Measurements from ENCODE around the gene FGF3. TPM values are rescaled to one million over a fixed set of nuclear protein-coding genes. Genes with fewer than 3 reads are reported as not detected.

The FGF3 gene
- total and polyA plus RNA-seq, 2 donors = 0.09 to 0.19 TPM

DNA sequence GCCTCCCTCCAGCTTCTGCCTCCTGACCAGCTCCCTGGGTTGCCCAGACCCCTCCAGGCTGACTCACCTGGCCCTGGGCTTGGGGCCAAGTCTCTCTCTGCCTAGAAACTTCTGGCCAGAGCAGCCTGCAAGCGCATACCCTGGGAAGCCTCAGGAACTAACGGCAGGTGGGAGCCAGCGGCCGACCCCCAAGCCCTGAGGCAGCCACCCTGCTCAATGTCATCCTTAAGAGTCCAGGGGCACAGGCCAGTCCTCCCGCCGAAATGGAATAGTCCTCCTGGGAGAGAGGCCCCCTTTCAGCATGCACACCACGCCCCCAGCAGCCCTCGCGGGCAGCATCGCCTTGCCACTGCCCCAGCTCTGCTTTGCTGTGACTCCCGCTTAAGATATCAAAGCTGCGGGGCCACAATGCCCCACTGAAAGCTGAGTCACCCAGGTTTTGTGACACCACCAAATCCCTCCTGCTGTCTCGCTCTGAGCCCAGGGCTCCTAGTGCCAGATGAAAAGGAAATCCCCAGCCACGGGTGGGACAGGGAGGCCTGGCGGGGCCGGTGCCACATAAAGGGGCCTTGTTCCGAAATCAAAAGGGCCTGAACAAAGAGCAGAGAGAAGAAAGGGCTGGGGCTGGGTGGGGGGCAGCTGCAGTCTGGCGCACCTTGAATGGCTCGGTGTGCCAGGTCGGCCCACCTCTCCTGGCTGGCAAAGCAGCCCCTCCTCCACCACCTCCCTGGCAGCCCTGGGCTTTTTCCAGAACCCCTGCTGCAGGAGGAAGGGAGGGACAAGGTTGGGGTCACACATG, 21.4 kb upstream of the FGF3 start:
- no peak for DNase-seq (ENCODE audit: low read depth in 6 of 9, low spot score in 9 of 9)
- no peak overlapping the region for H3K4me3 ChIP-seq (ENCODE audit: low read length in 2 of 2)
- no peaks in the 10 kb centered on the region for H3K4me1 ChIP-seq (ENCODE audit: control insufficient read depth in 2 of 2, insufficient read depth in 2 of 2, low read length in 2 of 2)
- H3K27me3 ChIP-seq (ENCODE audit: control insufficient read depth in 2 of 2, insufficient read depth in 1 of 2, low read length in 1 of 2) = peaks cover 0 to 13% of the 10 kb centered on the region in 2 donors
- 73% methylated on average over 20 of the region's 20 CpGs for whole genome bisulfite sequencing
- H3K9me3 ChIP-seq (ENCODE audit: control insufficient read depth in 2 of 2, insufficient read depth in 1 of 2, low read length in 1 of 2) = no peaks in the 10 kb centered on the region
- H3K36me3 ChIP-seq (ENCODE audit: control insufficient read depth in 2 of 2, insufficient read depth in 2 of 2, low read length in 1 of 2) = no peaks in the 10 kb centered on the region
- H3K27ac ChIP-seq (ENCODE audit: low read depth in 1 of 2, low read length in 1 of 2) = no peak overlapping the region

DNA sequence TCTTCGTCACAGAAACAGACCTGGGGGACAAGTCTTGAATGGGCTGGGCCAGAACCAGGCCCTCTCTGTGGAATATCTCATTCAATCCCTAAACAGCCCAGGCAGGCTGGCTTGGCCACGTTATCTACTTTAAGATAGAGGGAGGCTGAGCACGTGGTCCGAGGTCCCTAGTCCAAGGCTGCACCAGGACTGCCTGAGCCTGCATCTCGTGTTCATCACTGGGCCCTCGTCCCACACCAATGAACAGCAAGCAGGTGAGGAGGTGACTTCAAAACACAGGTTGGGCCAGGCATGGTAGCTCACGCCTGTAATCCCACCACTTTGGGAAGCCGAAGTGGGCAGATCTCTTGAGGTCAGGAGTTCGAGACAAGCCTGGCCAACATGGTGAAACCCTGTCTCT, 20.3 kb upstream of the FGF3 start:
- WGBS = 90% methylated on average over 9 of the region's 9 CpGs
- DNase-seq (ENCODE audit: low read depth in 6 of 9, low spot score in 9 of 9) = no peak
- Histone ChIP-seq H3K9me3 (ENCODE audit: control insufficient read depth in 2 of 2, insufficient read depth in 1 of 2, low read length in 1 of 2) (no peaks in the 10 kb centered on the region), H3K4me3 (ENCODE audit: low read length in 2 of 2) (no peak overlapping the region), H3K4me1 (ENCODE audit: control insufficient read depth in 2 of 2, insufficient read depth in 2 of 2, low read length in 2 of 2) (no peaks in the 10 kb centered on the region), H3K27me3 (ENCODE audit: control insufficient read depth in 2 of 2, insufficient read depth in 1 of 2, low read length in 1 of 2) (peaks cover 0 to 23% of the 10 kb centered on the region in 2 donors), H3K36me3 (ENCODE audit: control insufficient read depth in 2 of 2, insufficient read depth in 2 of 2, low read length in 1 of 2) (no peaks in the 10 kb centered on the region), H3K27ac (ENCODE audit: low read depth in 1 of 2, low read length in 1 of 2) (no peak overlapping the region)

DNA sequence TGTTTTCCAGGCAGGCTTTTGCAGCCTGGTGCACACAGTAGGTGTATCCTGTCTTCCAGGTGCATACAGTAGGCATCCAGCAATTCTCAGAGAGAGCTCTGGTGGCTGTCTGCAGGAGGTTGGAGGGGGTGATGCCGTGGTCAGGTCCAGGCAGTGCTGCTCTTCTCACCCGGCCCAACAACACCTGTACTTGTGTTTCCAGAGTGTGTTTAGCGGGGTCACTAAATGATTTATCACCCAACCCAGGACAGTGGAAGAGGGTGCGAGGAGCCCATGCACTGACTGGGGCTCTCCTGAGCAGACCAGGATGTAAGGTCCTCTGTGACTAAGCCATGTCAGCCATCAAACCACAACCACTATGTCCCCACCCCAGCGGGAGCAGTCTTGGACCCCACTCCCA, 18.6 kb upstream of the FGF3 start:
- no peaks in the 10 kb centered on the region for H3K9me3 ChIP-seq (ENCODE audit: control insufficient read depth in 2 of 2, insufficient read depth in 1 of 2, low read length in 1 of 2)
- H3K27me3 ChIP-seq (ENCODE audit: control insufficient read depth in 2 of 2, insufficient read depth in 1 of 2, low read length in 1 of 2) = peaks cover 3 to 38% of the 10 kb centered on the region in 2 donors
- DNase-seq (ENCODE audit: low read depth in 6 of 9, low spot score in 9 of 9) = no peak
- H3K4me1 ChIP-seq (ENCODE audit: control insufficient read depth in 2 of 2, insufficient read depth in 2 of 2, low read length in 2 of 2) = no peaks in the 10 kb centered on the region
- H3K27ac ChIP-seq (ENCODE audit: low read depth in 1 of 2, low read length in 1 of 2) = no peak overlapping the region
- WGBS = 86% methylated on average over 5 of the region's 5 CpGs
- H3K36me3 ChIP-seq (ENCODE audit: control insufficient read depth in 2 of 2, insufficient read depth in 2 of 2, low read length in 1 of 2) = no peaks in the 10 kb centered on the region
- no peak overlapping the region for H3K4me3 ChIP-seq (ENCODE audit: low read length in 2 of 2)

DNA sequence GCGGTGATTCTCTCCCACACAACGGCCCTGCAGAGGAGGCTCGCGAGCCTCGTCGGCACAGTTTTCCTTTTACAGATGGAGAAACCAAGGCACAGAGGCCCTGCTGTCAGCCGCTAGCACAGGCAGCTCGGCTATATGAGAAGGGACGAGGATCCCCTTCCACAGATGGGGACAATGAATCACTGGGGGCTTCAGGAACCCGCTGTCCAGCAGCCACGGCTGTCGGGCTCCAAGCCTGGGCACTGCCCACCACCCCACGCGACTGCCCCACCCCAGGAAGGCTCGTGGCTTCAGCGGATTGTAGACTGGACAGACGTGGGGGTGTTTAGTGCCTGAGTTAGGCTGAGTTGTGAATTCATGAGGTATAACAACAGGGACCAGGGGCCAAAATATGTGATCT, 17.2 kb upstream of the FGF3 start:
- 91% methylated on average over 17 of the region's 17 CpGs for WGBS
- H3K27ac ChIP-seq (ENCODE audit: low read depth in 1 of 2, low read length in 1 of 2) = no peak overlapping the region
- no peak overlapping the region for H3K4me3 ChIP-seq (ENCODE audit: low read length in 2 of 2)
- H3K27me3 ChIP-seq (ENCODE audit: control insufficient read depth in 2 of 2, insufficient read depth in 1 of 2, low read length in 1 of 2) = peaks cover 3 to 48% of the 10 kb centered on the region in 2 donors
- no peak for DNase-seq (ENCODE audit: low read depth in 6 of 9, low spot score in 9 of 9)
- no peaks in the 10 kb centered on the region for H3K9me3 ChIP-seq (ENCODE audit: control insufficient read depth in 2 of 2, insufficient read depth in 1 of 2, low read length in 1 of 2)
- H3K4me1 ChIP-seq (ENCODE audit: control insufficient read depth in 2 of 2, insufficient read depth in 2 of 2, low read length in 2 of 2) = no peaks in the 10 kb centered on the region
- H3K36me3 ChIP-seq (ENCODE audit: control insufficient read depth in 2 of 2, insufficient read depth in 2 of 2, low read length in 1 of 2) = no peaks in the 10 kb centered on the region

DNA sequence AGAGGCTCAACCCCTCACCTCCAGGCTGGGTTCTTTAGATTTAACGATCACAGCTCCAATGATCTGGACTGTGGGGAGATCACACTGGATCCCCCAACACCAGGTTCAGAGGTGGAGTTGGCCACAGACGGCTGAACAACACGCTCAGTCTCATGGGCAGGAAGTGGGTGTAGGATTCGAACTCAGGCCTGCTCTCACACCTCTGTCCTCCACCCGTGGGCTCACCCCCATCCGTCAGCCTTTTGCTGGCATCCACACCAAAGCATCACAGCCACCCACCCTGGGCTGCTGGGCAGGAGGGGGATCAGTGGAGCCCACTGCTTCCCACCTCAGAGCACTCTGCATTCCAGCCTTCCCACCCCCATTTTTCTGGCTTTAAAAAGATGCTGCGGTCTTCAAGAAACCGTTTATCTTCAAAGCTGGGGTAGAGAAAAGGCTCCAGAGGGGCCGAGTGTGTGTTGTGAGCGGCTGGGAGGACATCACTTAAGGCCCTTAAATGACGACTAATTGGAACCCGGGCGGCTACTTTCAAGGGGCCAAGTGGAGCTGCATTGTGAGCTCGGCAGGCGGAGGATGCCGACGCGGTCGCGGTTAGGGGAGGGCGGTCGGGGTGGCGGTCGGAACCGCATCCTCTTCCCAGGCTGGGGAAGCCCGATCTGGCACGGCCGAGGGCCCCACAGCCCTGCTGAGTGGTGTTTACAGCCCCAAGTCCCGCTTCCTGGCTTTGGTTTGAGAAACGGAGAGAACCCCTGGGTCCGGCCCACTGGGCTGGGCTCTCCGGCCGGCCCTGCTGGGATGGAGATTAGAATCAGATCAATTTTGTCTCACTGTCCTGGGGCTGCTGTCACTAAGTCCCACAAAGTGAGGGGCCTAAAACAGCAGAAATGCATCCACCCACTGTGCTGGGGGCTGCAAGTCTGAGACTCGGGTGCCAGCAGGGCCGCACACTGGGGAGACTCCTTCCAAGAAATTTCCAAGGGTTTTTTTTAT, 15.9 kb upstream of the FGF3 start:
- no peaks in the 10 kb centered on the region for H3K36me3 ChIP-seq (ENCODE audit: control insufficient read depth in 2 of 2, insufficient read depth in 2 of 2, low read length in 1 of 2)
- no peaks in the 10 kb centered on the region for H3K4me1 ChIP-seq (ENCODE audit: control insufficient read depth in 2 of 2, insufficient read depth in 2 of 2, low read length in 2 of 2)
- H3K27ac ChIP-seq (ENCODE audit: low read depth in 1 of 2, low read length in 1 of 2) = no peak overlapping the region
- H3K9me3 ChIP-seq (ENCODE audit: control insufficient read depth in 2 of 2, insufficient read depth in 1 of 2, low read length in 1 of 2) = no peaks in the 10 kb centered on the region
- WGBS = 21% methylated on average over 35 of the region's 35 CpGs
- DNase-seq (ENCODE audit: low read depth in 6 of 9, low spot score in 9 of 9) = no peak
- H3K27me3 ChIP-seq (ENCODE audit: control insufficient read depth in 2 of 2, insufficient read depth in 1 of 2, low read length in 1 of 2) = peaks cover 3 to 51% of the 10 kb centered on the region in 2 donors
- H3K4me3 ChIP-seq (ENCODE audit: low read length in 2 of 2) = no peak overlapping the region

DNA sequence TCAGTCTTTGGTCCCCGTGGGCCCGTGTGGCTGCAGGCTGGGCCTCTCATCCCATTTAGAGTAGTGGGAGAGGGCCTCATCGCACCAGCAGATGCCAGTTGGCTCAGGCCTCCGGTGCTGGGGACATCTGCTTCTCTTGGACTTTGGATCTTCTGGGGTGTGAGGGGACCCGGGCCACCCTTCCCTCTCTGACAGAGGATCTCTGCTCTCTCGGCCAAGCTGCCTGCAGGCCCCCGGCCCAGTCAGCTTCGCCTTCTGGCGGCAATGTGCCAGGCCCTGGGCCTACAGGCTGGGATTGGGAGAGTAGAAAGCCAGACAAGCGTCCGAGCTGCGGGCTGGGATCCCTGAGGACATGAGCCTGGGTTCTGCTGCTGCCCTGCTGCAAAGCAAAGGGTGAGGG, 15.0 kb upstream of the FGF3 start:
- Histone ChIP-seq H3K9me3 (ENCODE audit: control insufficient read depth in 2 of 2, insufficient read depth in 1 of 2, low read length in 1 of 2) (no peaks in the 10 kb centered on the region), H3K27ac (ENCODE audit: low read depth in 1 of 2, low read length in 1 of 2) (no peak overlapping the region), H3K27me3 (ENCODE audit: control insufficient read depth in 2 of 2, insufficient read depth in 1 of 2, low read length in 1 of 2) (peaks cover 3 to 51% of the 10 kb centered on the region in 2 donors), H3K4me1 (ENCODE audit: control insufficient read depth in 2 of 2, insufficient read depth in 2 of 2, low read length in 2 of 2) (no peaks in the 10 kb centered on the region), H3K4me3 (ENCODE audit: low read length in 2 of 2) (no peak overlapping the region), H3K36me3 (ENCODE audit: control insufficient read depth in 2 of 2, insufficient read depth in 2 of 2, low read length in 1 of 2) (no peaks in the 10 kb centered on the region)
- 92% methylated on average over 12 of the region's 12 CpGs for WGBS
- no peak for DNase-seq (ENCODE audit: low read depth in 6 of 9, low spot score in 9 of 9)

DNA sequence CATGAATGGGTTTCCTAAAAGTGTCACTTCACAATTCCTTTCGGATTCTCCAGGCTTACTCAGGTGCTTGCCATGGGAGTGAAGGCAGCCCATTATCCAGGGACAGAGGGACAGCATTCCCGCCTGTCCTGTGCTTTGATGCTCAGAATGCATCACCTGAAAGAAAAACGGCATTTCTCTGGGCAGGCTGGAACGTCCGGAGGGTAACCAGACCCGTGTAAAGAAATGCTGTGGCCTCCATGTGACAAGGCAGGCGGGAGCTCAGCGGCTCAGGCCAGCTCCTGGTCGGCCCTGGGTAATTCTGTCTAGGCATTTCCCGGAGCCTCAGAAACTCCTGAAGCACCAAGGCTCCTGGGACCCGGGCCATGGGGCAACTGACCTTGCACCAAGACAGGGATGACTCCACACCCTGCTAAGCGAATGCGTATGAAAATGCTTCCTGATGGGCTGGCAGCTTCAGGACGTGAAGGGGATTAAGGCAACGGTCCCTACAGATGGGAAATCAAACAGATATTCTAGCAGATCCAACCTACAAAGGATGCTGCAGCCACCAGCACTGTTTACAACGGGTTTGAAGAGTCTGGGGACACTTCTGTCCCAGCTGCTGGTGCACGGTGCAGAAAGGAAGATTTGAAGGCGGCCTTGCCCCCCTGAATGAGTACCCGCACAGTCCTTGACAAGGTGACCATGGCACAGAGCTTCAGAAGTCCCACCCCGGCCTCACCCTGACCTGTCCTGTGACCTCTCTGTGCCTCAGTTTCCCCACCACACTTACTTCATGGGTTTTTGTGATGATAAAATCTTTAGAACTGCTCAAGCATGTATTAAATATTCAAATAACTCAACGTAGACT, 13.6 kb upstream of the FGF3 start:
- Histone ChIP-seq H3K4me1 (ENCODE audit: control insufficient read depth in 2 of 2, insufficient read depth in 2 of 2, low read length in 2 of 2) (no peaks in the 10 kb centered on the region), H3K27ac (ENCODE audit: low read depth in 1 of 2, low read length in 1 of 2) (no peak overlapping the region), H3K4me3 (ENCODE audit: low read length in 2 of 2) (no peak overlapping the region), H3K9me3 (ENCODE audit: control insufficient read depth in 2 of 2, insufficient read depth in 1 of 2, low read length in 1 of 2) (no peaks in the 10 kb centered on the region), H3K36me3 (ENCODE audit: control insufficient read depth in 2 of 2, insufficient read depth in 2 of 2, low read length in 1 of 2) (no peaks in the 10 kb centered on the region), H3K27me3 (ENCODE audit: control insufficient read depth in 2 of 2, insufficient read depth in 1 of 2, low read length in 1 of 2) (peaks cover 3 to 51% of the 10 kb centered on the region in 2 donors)
- 46% methylated on average over 21 of the region's 21 CpGs for WGBS
- no peak for DNase-seq (ENCODE audit: low read depth in 6 of 9, low spot score in 9 of 9)

DNA sequence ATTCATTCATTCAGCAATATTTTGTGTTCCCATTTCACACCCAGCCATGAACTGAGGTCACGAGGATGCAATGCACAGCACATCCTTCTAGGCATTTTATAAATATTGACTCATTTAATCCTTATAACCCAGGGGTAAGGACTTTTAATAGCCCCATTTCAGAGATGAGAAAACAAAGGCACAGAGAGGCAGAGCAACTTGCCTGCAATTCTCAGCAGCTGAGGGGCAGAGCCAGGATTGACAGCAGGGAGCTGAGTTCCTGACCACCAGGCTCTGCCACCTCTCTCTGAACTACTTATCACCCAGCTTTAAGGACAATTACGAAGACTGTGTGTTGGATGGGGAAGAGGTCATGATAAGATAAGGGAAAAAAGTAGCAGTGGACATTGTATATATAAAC, 12.8 kb upstream of the FGF3 start:
- Histone ChIP-seq H3K9me3 (ENCODE audit: control insufficient read depth in 2 of 2, insufficient read depth in 1 of 2, low read length in 1 of 2) (no peaks in the 10 kb centered on the region), H3K36me3 (ENCODE audit: control insufficient read depth in 2 of 2, insufficient read depth in 2 of 2, low read length in 1 of 2) (no peaks in the 10 kb centered on the region), H3K4me1 (ENCODE audit: control insufficient read depth in 2 of 2, insufficient read depth in 2 of 2, low read length in 2 of 2) (no peaks in the 10 kb centered on the region), H3K4me3 (ENCODE audit: low read length in 2 of 2) (no peak overlapping the region), H3K27me3 (ENCODE audit: control insufficient read depth in 2 of 2, insufficient read depth in 1 of 2, low read length in 1 of 2) (peaks cover 3 to 50% of the 10 kb centered on the region in 2 donors), H3K27ac (ENCODE audit: low read depth in 1 of 2, low read length in 1 of 2) (no peak overlapping the region)
- 80% methylated on average over 2 of the region's 2 CpGs for WGBS
- no peak for DNase-seq (ENCODE audit: low read depth in 6 of 9, low spot score in 9 of 9)
